Stomach (tissue), 9 donors: ENCODE data around the gene PIP4K2C. TPM values are rescaled to one million over a fixed set of nuclear protein-coding genes. Genes with fewer than 3 reads are reported as not detected.

Source experiments
- DNase-seq, 2 donors: peaks; one replicate each; pipeline versions ENCODE4 v3.0.0 to v3.0.0-alpha.2; 2013 to 2019
- H3K27ac ChIP-seq, 5 donors: fragments of 200-600 bp in 4 of 5; sonication (generic) in 4 of 5; one replicate each; pipeline ENCODE4 v1.5.1; 2013 to 2019; ENCODE audit warnings: mild to moderate bottlenecking in 1 of 5, moderate library complexity in 1 of 5
- H3K27me3 ChIP-seq, 3 donors: fragments of 200-600 bp; sonication (generic); one replicate each; pipeline ENCODE4 v1.5.1; 2017 to 2019; ENCODE audit warnings: mixed run types in 1 of 3
- H3K36me3 ChIP-seq, 4 donors: fragments of 200-600 bp; sonication (generic); 1 replicate in 3 of 4; 2 replicates in 1 of 4; pipeline ENCODE4 v1.5.1; 2016 to 2019
- H3K4me1 ChIP-seq, 4 donors: fragments of 200-600 bp; sonication (generic); one replicate each; pipeline ENCODE4 v1.5.1; 2016 to 2019
- H3K4me3 ChIP-seq, 4 donors: fragments of 200-600 bp; sonication (generic) in 3 of 4; one replicate each; pipeline ENCODE4 v1.5.1; 2016 to 2019; ENCODE audit warnings: mild to moderate bottlenecking in 1 of 4
- H3K9me3 ChIP-seq, 4 donors: fragments of 200-600 bp; sonication (generic); one replicate each; pipeline ENCODE4 v1.5.1; 2016 to 2019
- CTCF ChIP-seq, 7 experiments: fragments of 450-650 bp in 4 of 7; fragments of 200-600 bp in 3 of 7; sonication (generic) in 3 of 7; IDR thresholded peaks; one replicate each; pipeline ENCODE4 v1.5.1; 2016 to 2019; ENCODE audit warnings: antibody characterized with exemption in 7 of 7, control low read depth in 2 of 7, mild to moderate bottlenecking in 1 of 7
- EP300 ChIP-seq: sonication (generic); formaldehyde crosslinking; IDR thresholded peaks from one replicate; pipeline ENCODE4 v1.6.1; 2017; ENCODE audit warnings: antibody characterized with exemption
- POLR2A ChIP-seq, 4 donors: fragments of 450-650 bp; IDR thresholded peaks; one replicate each; pipeline ENCODE4 v1.6.1; 2016; ENCODE audit warnings: antibody characterized with exemption in 4 of 4, control low read depth in 2 of 4, mild to moderate bottlenecking in 1 of 4, moderate library complexity in 1 of 4
- POLR2AphosphoS5 ChIP-seq, 3 donors: sonication (generic); formaldehyde crosslinking; IDR thresholded peaks; one replicate each; pipeline ENCODE4 v1.6.1; 2016; ENCODE audit warnings: antibody characterized with exemption in 3 of 3
- WGBS, 5 donors: extraction: QIAGEN DNeasy Blood & Tissue Kit in 3 of 5; methylation state at CpG; one replicate each; pipeline versions ENCODE4 v1.1.5 to v1.1.7; 2013 to 2018; 5-methylcytosine and 5-hydroxymethylcytosine counted together
- intact Hi-C: fragments of 100-400 bp; cut with DNase I; formaldehyde crosslinking; loops from one replicate; pipeline ENCODE4 v1.15.1; 2023; ENCODE audit warnings: low total_unique reads
- polyA plus RNA-seq, 3 donors: library from polyadenylated mRNA; stranded (reverse); fragments of 200-250 nt; gene quantifications; one replicate each; pipeline ENCODE4 v1.2.3, GENCODE V29; 2013
- total RNA-seq, 5 donors: library from RNA; depleted of rRNA; stranded (reverse); fragments of >200 nt; gene quantifications; one replicate each; pipeline versions ENCODE4 v1.1.0 to v1.2.3, GENCODE V29; 2014 to 2016
- donor health status: healthy with polysubstance abuse.
- donor health status: Bipolar disorder and iron deficiency.
- donor health status: healthy.

The PIP4K2C gene
- total and polyA plus RNA-seq, 8 donors = 14.1 to 116 (median 35.5) TPM

- no peak for DNase-seq
- 49 to 65% (median 58%) methylated on average over 3 of the region's 3 CpGs for WGBS, 5 donors
- no peaks in the 10 kb centered on the region for H3K36me3 ChIP-seq
- H3K27me3 ChIP-seq = peaks cover 0 to 72% (median 38%) of the 10 kb centered on the region in 3 donors
- TF ChIP-seq CTCF (IDR thresholded peaks at IDR 0.05) (no peak), POLR2AphosphoS5 (IDR thresholded peaks at IDR 0.05) (no peak), EP300 (no peak), POLR2A (IDR thresholded peaks at IDR 0.05) (no peak)
- no peak overlapping the region for H3K27ac ChIP-seq
- H3K4me1 ChIP-seq = peaks cover 6 to 13% (median 12%) of the 10 kb centered on the region in 4 donors
- intact Hi-C loops = loop anchor here (10.0 kb wide), 1 partner anchor 47 kb away; no protein-coding TSS in a partner anchor
- no peaks in the 10 kb centered on the region for H3K9me3 ChIP-seq
- no peak overlapping the region for H3K4me3 ChIP-seq
Measured at GRCh38 chr12:57637364-57637763, 46.4 kb downstream of the PIP4K2C start.

GRCh38 chr12:57638096-57638495, 47.1 kb downstream of the PIP4K2C start:
- DNase-seq = no peak
- Histone ChIP-seq H3K4me1 (peaks cover 0 to 6% (median 5%) of the 10 kb centered on the region in 4 donors), H3K9me3 (no peaks in the 10 kb centered on the region), H3K27me3 (peaks cover 0 to 70% (median 36%) of the 10 kb centered on the region in 3 donors), H3K27ac (no peak overlapping the region), H3K36me3 (no peaks in the 10 kb centered on the region), H3K4me3 (no peak overlapping the region)
- TF ChIP-seq POLR2A (IDR thresholded peaks at IDR 0.05) (no peak), CTCF (IDR thresholded peaks at IDR 0.05) (no peak), POLR2AphosphoS5 (IDR thresholded peaks at IDR 0.05) (no peak), EP300 (no peak)
- intact Hi-C loops = loop anchor here (10.0 kb wide), 1 partner anchor 47 kb away; no protein-coding TSS in a partner anchor
- 83 to 97% (median 92%) methylated on average over 3 of the region's 3 CpGs for WGBS, 5 donors

GRCh38 chr12:57640175-57641042, 49.4 kb downstream of the PIP4K2C start:
- intact Hi-C loops = no loop called here

More at GRCh38 chr12:57640175-57641042, 49.4 kb downstream of the PIP4K2C start:
- Histone ChIP-seq H3K4me3 (no peak overlapping the region), H3K36me3 (no peaks in the 10 kb centered on the region), H3K27ac (no peak overlapping the region), H3K4me1 (no peaks in the 10 kb centered on the region), H3K27me3 (peaks cover 0 to 58% (median 23%) of the 10 kb centered on the region in 3 donors), H3K9me3 (peaks cover 0 to 6% (median 3%) of the 10 kb centered on the region in 4 donors)
- no peak for TF ChIP-seq CTCF (IDR thresholded peaks at IDR 0.05)
- no peak for TF ChIP-seq EP300
- TF ChIP-seq POLR2A (IDR thresholded peaks at IDR 0.05) = no peak
- TF ChIP-seq POLR2AphosphoS5 (IDR thresholded peaks at IDR 0.05) = no peak
- 62 to 72% (median 66%) methylated on average over 7 of the region's 7 CpGs for WGBS, 5 donors
- no peak for DNase-seq
